ENCODE measurements around the gene TSFM. TPM values are rescaled to one million over a fixed set of nuclear protein-coding genes. Genes with fewer than 3 reads are reported as not detected.
A peak's percentile ranks its signal among the peaks of the same experiment; 100 is the strongest.

TSFM gene
- total RNA-seq, 1 experiment from 2014 or later: 48.7 TPM

DNA sequence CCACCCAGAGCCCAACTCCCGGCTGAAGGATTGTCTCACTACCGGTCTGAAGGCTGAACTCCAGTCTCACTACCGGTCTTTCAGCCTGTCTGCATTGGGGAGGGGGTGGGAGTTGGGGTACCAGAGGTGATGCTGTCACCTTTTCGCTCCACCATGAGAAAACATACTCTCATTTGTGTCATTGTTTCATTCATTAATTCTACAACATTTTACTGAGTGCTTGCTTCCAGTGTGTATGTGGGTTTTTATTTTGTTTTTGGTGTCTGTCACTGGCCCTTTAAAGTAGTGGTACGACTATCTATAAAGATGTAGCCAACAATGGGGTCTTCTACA is 30.0 kb upstream of the TSFM start:
- POLR2A ChIA-PET: interaction anchor here (0.8 to 1.1 kb wide), 4 partner anchors 11 to 20 kb away, joined by 3 to 6 read pairs (median 4); partner anchors contain the start of genes EEF1AKMT3 and METTL1
- TF ChIP-seq FOXP1 (CRISPR knock-in tag; IDR thresholded peaks at IDR 0.05; ENCODE audit: borderline replicate concordance): no peak
- TF ChIP-seq ERG (CRISPR knock-in tag; IDR thresholded peaks at IDR 0.05): no peak
- no peak for TF ChIP-seq ZNF425 (CRISPR knock-in tag; conservative IDR thresholded peaks at IDR 0.05)
- TF ChIP-seq FOXK1 (CRISPR knock-in tag; IDR thresholded peaks at IDR 0.05): no peak
- H3K9me3 Mint-ChIP-seq: no peaks in the 10 kb centered on the region
- H3K36me3 Mint-ChIP-seq: peaks cover 34% of the 10 kb centered on the region
- peak overlapping the region; percentile 25; the same call in 1 of the 2 replicates for H3K27ac Mint-ChIP-seq
- H3K27me3 Mint-ChIP-seq (ENCODE audit: low read depth): peaks cover 43% of the 10 kb centered on the region
- peak overlapping the region; percentile 89 for H3K4me3 Mint-ChIP-seq
- DNase-seq (ENCODE audit: low spot score): no peak
- ATAC-seq: no peak
- peaks cover 48% of the 10 kb centered on the region for H3K4me1 Mint-ChIP-seq
- CTCF ChIA-PET: interaction anchor here (0.9 to 1.1 kb wide), 2 partner anchors 27 to 144 kb away, joined by 3 to 5 read pairs; no protein-coding TSS in a partner anchor

DNA sequence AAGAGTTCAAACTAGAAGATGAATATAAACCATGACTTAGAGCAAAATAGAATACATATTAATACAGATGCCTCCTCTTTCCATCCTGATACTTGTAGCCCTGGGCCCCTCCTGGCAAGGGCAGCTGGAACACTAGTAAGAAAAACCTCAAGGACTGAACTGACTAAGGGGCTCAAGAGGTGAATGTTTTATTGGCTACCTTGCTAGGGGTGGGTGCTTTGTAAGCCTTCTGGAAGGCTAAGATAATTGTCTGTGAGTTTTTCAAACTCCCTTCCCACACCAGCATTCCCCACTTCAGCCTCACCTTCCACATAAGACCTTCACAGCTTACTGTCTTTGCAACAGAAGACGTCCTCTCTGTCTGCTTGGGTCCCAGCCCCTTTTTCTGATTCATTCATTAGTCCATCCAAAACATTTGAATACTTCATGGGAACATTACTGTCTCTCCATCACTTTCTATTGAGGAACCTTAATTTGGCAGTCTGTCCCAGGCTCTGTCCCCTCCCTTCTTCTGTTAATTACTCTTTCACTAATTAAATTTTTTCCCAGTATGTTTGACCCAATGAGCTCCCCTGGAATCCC is 28.7 kb upstream of the TSFM start:
- peaks cover 55% of the 10 kb centered on the region for H3K27me3 Mint-ChIP-seq (ENCODE audit: low read depth)
- H3K4me1 Mint-ChIP-seq: peaks cover 48% of the 10 kb centered on the region
- H3K4me3 Mint-ChIP-seq: peak overlapping the region; percentile 89
- TF ChIP-seq ZNF425 (CRISPR knock-in tag; conservative IDR thresholded peaks at IDR 0.05) (no peak), JAZF1 (CRISPR knock-in tag; IDR thresholded peaks at IDR 0.05) (no peak), TEAD4 (CRISPR knock-in tag; IDR thresholded peaks at IDR 0.05) (no peak)
- TF ChIP-seq, protein P1, sequence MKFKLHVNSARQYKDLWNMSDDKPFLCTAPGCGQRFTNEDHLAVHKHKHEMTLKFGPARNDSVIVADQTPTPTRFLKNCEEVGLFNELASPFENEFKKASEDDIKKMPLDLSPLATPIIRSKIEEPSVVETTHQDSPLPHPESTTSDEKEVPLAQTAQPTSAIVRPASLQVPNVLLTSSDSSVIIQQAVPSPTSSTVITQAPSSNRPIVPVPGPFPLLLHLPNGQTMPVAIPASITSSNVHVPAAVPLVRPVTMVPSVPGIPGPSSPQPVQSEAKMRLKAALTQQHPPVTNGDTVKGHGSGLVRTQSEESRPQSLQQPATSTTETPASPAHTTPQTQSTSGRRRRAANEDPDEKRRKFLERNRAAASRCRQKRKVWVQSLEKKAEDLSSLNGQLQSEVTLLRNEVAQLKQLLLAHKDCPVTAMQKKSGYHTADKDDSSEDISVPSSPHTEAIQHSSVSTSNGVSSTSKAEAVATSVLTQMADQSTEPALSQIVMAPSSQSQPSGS (CRISPR knock-in tag; IDR thresholded peaks at IDR 0.05; ENCODE audit: borderline replicate concordance, low read depth): no peak
- TF ChIP-seq, protein P2, sequence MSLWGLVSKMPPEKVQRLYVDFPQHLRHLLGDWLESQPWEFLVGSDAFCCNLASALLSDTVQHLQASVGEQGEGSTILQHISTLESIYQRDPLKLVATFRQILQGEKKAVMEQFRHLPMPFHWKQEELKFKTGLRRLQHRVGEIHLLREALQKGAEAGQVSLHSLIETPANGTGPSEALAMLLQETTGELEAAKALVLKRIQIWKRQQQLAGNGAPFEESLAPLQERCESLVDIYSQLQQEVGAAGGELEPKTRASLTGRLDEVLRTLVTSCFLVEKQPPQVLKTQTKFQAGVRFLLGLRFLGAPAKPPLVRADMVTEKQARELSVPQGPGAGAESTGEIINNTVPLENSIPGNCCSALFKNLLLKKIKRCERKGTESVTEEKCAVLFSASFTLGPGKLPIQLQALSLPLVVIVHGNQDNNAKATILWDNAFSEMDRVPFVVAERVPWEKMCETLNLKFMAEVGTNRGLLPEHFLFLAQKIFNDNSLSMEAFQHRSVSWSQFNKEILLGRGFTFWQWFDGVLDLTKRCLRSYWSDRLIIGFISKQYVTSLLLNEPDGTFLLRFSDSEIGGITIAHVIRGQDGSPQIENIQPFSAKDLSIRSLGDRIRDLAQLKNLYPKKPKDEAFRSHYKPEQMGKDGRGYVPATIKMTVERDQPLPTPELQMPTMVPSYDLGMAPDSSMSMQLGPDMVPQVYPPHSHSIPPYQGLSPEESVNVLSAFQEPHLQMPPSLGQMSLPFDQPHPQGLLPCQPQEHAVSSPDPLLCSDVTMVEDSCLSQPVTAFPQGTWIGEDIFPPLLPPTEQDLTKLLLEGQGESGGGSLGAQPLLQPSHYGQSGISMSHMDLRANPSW (CRISPR knock-in tag; conservative IDR thresholded peaks at IDR 0.05; ENCODE audit: low read depth): no peak
- H3K9me3 Mint-ChIP-seq: no peaks in the 10 kb centered on the region
- H3K27ac Mint-ChIP-seq: no peak overlapping the region
- DNase-seq (ENCODE audit: low spot score): no peak
- ChIA-PET CTCF (interaction anchor here (1.0 kb wide), 1 partner anchor 14 kb away, joined by 4 read pairs; the partner anchor contains the start of gene CYP27B1), POLR2A (no interaction called here)
- no peak for ATAC-seq
- H3K36me3 Mint-ChIP-seq: peaks cover 24% of the 10 kb centered on the region
